GM21390 (cell line): ENCODE results near the gene PPP1R27.
"Not testable (repeated sequence)": the region's sequence is repeated elsewhere in the genome, so short reads cannot be mapped to it uniquely, and the experiment has no call there.

Experiments
- ATAC-seq: cut with Tn5 transposase; IDR thresholded peaks from one replicate; pipeline ENCODE4 v1.9.1; 2021; ENCODE audit not compliant: unreplicated experiment

The PPP1R27 gene

DNA sequence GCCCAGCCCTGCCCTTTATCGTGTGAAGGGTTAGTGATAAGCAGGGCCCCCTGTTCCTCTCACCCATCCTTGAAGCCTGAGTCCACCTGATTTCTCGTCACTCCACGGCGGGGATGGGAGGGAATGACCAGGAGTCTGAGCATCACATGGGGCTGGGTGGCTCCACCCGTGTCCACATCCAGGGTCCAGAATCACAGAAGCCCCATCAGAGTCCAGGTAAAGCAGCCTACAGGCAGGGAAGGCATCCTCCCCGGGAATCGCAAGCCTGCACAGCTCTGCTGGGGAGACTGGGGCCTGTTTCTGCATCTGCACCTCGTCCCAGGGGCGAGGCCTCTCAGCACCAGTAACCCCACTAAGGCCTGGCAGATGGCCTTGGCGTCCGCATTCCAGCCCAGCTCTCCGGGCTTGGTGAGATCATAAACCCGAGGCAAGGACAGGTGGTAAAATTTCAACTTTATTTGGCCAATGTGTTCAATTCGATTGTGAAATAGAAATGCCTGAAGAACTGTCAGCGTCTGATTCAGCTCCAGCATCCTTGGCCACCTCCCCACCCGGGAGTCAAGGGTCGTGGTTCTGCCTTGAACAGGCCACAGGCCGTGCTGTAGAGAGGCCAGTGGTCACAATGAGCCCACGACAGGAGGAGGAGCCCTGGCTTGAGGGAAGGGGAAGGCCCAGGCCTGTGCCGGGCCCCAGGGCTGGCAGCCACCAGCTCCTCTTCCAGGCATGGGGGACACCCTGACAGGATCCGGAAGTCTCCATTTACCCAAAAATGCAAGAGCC is 8.1 kb upstream of the PPP1R27 start:
- no peak for ATAC-seq

DNA sequence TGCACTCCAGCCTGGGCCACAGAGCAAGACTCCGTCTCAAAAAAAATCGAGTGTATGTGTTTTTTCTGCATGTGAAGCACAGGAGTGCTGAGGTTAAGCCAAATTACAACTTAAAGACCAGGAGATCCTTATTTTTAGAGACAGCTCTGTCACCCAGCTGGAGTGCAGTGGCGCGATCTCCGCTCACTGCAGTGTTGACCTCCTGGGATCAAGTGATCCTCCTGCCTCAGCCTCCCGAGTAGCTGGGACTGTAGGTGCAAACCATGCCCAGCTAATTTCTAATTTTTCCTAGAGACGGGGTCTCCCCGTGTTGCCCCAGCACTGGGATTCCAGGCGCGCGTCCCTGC is 7.5 kb upstream of the PPP1R27 start:
- ATAC-seq: no peak

DNA sequence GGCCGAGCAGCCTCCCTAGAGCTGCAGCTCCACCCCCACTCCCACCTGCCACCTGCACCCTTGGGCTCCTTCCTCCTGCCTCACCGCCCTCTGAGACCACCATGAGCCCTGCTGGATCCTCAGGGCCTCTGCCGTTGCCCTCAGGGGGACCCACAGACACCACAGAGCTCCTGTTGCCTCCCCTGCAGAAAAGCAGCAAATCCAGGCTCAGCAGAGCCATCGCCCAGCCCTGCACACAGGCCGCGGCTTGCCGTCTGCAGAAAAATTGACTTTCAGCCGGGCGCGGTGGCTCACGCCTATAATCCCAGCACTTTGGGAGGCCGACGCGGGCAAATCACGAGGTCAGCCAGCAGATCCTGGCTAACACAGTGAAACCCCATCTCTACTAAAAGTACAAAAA is 7.0 kb upstream of the PPP1R27 start:
- no peak for ATAC-seq

DNA sequence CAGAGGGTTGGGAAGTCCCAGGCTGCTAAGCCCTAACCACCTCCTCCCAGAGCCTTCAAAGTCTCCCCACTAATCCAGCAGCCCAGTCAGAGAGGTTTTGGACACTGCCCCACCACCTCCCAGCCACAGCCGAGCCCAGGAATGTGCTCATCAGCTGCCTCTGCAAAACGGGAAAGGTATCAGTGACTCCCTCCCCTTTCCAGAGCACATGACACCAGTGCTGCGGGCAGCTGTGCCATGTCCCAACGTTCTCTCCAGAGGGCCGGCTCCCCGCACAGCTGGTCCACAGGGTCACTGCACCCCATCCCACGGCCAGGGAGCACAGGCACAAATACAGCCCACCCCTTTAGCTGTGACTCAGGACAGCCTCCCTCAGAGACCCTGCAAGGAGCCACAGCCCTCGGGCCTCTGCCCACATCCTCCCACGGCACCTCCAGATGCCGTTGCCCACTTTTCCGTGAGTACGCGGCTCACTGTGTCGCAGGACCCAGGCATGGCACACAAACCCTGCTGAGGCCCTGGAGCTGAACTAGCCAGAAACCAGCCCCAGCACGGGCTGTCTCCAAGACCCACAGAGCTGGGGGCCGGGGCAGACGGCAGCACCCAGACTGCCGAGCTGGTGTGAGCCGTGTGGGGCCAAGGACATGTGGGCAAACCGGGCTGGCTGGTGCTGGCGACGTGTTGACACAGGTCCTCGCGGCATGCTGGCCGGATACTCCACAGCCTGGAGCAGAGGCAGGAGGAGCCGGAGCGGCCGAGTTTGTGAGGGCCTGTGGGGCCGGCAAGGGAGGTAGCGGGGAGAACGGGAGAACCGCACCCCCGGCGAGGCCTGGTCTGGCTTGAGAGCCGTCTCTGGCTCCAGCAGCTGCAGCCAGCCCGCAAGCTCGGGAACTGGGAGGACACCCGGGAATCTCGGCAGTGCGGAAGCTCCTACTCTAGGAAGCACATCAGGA is 6.3 kb upstream of the PPP1R27 start:
- ATAC-seq: no peak

DNA sequence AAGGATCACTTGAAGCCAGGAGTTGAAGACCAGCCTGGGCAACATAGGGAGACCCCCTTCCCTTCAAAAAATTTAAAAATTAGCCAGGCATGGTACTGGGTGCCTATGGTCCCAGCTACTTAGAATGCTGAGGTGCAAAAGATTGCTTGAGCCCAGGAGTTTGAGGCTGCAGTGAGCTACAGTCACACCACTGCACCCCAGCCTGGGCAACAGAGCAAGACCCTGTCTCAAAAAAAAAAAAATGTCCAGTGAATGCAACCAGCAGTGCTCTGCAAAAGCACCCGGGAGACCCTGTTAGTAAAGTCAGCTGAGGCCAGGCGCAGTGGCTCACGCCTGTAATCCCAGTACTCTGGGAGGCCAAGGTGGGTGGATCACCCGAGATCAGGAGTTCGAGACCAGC is 5.2 kb upstream of the PPP1R27 start:
- ATAC-seq: not testable (repeated sequence)

DNA sequence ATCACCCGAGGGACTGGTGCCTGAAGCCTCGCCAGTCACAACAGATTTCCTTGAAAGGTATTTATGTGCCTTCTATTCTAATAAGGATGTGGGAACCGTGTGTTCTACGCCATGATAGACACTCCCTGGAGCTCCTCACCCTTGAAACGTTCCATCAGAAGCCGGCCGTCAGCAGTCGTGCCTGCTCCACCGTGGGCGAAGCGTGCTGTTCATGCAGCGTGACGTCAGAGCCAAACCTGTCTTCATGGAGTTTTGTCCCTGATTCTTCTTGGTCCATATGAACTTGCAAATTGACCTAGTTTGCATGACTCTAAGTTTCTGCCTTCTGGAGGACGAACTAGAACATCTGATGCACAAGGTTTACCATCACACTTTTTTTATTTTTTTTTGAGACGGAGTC is 4.5 kb upstream of the PPP1R27 start:
- no peak for ATAC-seq

DNA sequence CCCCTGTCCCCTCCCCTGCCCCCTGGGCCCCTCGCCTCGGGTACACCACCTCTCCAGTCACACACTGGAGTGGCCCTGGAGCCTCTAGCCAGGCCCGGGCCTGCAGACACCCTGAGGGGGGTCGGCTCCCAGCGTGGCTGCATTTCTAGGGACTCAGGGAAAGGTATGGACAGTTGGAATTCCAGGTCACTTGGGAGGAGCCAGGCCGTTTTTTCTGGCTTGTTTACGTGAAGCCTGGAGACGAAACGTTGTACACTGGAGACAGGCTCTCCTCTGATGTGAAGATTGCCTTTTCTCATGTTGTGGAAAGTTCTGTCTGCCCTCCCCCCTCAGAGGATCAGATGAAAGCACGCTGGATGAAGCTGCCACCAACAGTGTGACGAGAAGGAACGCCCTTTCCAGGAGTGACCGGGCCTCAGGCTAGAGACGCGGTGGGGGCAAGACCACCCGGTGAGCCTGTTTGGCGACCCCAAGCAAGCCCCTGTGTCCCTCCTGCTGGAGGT is 4.0 kb upstream of the PPP1R27 start:
- ATAC-seq: no peak

DNA sequence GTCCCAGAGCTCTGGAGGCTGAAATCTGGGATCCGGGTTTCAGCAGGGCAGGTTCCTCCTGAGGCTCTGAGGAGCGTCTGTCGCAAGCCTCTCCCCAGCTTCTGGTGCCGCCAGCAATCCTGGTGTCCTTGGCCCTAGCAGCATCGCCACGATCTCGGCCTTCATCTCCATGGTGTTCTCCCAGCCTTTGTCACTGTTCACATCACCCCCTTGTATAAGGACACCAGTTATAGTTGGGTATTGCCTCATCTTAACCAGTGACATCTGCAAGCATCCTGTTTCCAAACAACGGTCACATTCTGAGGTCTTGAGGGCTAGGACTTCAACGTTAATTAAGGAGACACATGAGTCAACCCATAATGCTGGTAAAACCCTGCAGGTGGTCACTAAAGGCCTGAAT is 2.8 kb upstream of the PPP1R27 start:
- no peak for ATAC-seq

DNA sequence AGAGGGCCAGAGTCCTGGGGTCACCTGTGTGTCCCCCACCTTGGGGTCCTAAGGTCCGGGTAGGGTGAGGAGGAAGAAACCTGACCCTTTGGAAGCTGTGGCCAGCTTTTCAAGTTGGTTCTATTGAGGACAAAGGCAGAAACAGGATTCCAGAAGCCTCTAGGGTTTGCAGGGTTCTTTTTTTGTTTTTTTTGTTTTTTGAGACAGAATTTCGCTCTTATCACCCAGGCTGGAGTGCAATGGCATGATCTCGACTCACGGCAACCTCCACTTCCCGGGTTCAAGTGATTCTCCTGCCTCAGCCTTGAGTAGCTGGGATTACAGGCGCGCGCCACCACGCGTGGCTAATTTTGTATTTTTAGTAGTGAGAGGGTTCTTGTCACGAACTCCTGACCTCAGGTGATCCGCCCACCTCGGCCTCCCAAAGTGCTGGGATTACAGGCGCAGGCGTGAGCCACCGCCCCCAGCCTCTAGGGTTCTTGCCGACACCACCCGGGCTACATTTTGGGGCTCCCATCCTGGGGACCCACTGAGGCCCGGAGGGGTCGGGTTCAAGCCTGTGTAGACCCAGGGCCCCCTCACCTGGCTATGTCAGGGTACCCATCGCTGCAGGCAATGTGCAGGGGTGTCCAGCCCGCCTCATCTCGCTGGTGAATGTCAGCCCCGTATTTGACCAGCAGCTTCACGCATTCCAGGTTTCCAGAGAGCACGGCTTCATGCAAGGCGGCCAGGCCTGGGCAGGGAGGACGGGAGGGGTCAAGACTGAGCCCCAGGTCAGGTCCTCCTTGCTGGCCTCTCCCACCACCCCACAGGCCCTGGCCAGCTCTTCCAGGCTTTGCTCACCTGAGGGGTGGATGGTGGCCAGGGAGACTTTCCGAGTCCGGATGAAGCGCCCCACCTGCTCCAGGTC is 674 bp downstream of the PPP1R27 start:
- no peak for ATAC-seq

DNA sequence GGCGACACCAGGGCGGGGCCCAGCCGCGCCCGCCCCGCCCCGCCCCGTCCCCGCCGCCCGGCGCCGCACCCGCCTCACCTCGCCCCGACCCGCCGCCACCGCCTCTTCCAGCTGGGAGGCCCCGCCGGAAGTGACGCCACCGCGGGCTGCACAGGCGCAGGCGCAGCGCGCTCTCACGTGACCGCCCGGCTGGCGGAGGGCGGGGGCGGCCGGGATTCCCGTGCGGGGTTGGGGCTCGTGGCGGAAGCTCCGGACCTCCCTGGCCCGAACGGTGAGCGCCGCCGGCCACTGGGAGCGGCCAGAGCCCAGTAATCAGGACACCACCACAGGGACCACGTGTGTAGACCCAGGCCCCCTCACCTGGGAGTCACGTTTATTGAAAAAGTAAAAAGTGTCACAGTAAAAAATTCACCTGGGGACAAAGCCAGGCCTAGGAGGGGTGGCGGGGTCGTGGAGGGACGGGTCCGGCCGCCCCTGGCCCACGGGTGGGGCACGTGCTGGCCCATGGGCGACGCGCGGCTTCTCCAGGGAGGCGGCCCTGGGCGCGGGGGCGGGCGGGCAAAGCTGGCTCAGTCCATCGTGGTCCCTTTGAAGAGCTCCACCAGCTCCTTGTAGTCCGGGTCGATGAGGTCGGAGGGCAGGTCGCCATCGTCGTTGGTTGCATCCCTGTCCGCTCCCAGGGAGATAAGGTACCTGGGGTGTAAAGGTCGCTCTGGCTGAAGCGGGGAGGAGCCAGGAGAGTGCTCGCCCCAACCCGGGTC is 1.5 kb downstream of the PPP1R27 start, which contains the start of gene MCRIP1:
MCRIP1 (minus strand) TSS at position 132 of the 761 bp plus-strand sequence. CDS start 8,785 bp downstream, outside the sequence.
- peak; percentile 64 for ATAC-seq

DNA sequence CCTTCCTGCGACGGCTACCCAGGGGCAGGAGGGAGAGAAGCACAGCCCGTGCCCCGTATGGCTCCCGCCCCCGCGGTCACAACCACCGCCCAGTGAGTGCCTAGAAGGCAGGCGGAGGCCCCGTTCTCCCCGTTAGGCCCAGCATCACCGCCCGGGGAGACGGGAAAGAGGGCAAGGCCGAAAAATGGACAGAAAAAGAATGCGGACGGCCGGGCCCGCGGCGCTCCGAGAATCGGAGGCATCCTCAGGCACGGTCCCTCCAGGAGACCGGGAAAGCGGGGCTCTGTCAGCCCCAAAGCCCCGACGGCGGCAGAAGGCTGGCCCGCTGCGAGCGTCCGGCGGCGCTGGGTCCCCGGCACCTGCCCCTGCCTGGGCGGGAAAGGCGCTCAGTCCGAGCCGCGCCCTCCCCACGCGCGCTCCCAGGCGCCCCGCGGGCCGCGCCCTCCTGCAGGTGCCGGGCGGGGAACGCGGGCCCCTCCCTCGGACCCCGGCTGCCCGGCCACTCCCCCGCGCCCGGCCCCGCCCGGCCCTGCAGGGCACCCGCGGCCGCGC is 2.2 kb downstream of the PPP1R27 start:
- peak; percentile 65 for ATAC-seq

DNA sequence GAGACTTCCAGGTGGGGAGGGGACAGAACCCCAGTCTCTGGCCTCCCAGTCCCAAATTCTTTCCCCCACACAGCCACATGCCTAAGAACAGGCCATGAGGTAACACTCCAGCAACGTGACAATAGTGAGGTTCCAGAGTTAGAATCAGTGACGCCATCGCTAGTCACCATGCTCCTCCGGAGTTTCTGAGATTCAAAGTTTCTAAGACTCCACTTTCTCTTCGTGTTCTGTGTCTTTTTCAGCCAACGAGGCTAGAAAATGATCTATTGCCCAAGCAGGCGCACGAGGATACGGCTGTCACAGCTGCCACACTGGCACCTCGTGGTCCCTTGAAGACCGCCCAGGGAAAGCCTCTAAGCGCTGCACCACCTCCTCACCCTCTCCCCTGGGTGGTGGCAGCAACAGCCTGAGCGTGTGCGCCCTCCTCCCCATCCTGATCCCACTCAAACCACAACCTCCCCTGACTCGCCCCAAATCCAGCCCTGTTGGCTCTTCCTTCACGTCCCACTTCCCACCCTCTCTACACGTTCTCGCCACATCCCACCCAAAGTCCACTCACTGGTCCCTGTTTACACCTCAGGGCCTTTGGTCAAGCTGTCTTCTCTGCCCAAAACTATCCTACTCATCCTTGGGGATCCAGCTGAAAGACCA is 2.8 kb downstream of the PPP1R27 start:
- ATAC-seq: peak; percentile 2

DNA sequence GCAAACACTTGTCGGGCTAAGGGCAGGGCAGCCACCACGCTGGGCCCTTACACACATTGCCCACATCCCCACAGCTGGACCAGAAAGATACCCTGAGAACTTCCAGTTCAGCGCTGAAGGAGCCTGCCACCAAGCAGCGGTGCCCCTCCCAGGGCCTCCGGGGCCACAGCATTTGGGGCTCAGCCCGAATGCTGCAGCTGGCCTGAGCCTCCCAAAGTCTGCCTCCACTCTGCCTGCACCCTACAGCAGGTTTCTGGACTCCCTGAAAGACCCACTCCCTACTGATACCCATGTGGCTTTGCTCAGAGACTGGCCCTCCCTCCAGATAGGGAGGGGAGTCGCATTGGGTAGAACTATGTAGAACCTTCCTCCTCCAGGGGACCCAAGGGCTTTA is 3.3 kb downstream of the PPP1R27 start:
- ATAC-seq: no peak

DNA sequence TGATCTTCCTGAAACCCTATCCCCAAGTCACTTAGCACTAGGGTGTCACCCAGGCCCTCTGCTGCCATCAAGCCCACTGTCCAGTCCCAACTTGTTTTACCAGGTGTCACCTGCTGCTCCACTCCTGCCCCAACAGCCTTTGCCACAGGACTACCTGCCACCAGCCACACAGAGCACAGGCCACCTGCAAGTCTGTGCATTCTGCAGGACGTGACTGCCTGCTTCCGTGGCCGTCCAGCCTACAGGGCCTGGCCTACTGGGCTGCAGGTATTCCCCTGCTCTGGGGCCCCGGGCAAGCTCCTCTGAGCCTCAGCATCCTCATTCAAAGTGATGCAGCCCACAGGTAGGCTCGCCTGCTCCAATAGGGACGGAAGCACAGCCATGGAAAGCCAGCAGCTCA is 5.0 kb downstream of the PPP1R27 start:
- no peak for ATAC-seq

DNA sequence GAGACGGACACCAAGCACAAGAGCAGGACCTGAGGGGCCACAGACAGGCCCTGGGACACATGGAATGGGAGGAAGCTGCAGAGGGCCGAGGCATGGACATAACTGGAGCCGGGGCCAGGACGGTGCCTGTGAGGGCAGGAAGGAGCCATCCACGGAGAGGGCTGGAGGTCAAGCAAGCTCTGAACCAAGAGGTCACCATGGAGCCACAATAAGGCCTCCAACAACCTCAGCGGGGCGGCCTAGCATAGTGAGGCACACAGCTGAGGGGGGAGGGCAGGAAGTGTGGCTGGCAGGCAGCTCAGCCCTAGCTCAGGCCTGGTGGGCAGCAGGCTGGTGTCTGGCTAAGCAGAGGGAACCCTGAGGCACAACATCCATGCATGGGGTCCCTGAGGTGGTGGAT is 6.2 kb downstream of the PPP1R27 start:
- ATAC-seq: no peak

DNA sequence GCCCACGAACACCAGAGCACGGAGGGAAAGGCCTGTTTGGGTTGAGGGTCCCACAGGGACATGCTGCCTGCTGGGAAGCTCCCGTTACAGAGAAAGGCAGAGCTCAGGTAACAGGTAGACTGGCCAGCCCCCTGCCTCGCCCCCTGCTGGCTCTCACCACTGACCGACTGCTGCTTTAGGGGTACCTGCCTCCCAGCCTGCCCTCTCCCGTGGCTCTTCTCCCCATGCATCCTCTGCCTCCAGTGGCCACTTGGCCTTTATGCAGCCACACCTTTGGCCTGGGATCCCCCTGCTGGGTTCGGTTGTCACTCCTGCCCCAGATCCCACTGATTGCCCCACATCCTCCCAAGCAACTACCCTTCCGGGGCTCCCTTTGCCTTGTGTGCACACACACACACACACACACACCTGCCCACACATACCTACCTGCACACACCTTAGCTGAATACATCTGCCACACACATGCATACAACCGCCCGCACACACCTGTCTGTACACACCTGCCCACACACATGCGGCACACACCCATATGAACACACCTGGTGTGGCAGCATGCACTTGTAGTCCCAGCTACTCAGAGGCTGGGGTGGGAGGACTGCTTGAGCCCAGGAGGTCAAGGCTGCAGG is 8.9 kb downstream of the PPP1R27 start:
- no peak for ATAC-seq

DNA sequence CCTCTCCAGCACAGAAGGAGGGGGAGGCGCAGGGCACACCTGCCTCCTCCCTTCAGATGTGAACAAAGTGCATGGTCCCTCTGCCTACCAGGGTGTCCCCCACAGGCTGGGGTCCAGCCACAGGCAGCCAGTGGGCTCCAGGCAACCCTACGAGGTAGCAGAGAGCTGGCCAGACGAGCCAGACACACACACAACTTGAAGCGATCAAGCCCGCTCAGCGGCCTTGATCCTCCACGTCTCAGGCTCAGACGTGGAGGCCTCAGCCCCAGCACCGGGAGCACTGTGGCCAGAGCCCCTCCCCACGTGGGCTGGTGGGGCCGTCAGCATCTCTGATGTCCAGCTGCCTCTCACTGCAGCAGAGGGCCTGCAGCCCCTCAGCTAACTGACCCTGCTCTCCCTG is 10.3 kb downstream of the PPP1R27 start:
- no peak for ATAC-seq

DNA sequence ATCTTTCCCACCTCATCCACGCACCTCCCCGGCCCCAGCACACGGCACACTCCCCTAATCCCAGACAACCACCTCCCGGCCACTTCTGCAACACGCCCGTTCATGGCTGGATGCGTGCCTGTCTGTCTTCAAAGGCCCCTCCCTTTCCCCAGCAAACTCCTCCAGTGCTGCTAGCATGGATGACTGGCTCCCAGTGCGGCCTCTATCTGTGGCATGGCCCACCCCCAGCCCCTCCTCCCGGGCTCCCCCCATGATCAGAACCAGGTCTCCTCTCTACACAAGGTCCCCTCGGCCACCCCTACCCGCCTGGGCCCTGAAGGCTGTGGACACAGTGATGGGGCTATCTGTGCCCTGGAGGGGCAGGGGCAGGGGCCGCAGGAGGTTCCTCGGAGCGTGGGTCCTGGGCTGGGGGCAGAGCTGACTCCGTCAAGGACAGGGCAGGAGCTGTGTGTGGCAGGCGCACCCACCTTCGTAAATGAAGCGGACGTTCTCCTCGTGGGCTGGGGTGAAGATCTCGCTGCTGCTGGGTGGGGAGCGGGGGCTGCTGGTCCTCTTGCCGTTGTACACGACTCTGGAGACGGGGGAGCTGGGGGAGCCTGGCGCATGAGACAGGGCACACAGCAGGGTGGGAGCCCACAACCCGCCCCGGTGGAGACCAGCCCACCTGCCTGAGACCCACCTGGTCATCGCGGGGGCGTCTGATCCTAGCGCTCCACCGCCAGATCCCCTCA is 10.9 kb downstream of the PPP1R27 start:
- ATAC-seq: no peak
